GM12891 (cell line): ENCODE measurements around the gene B3GNT2. TPM values are rescaled to one million over a fixed set of nuclear protein-coding genes. Genes with fewer than 3 reads are reported as not detected.
A peak's percentile ranks its signal among the peaks of the same experiment; 100 is the strongest.
"Not testable (repeated sequence)": the region's sequence is repeated elsewhere in the genome, so short reads cannot be mapped to it uniquely, and the experiment has no call there.

Experiments used
- DNase-seq: peaks from one replicate; pipeline ENCODE4 v3.0.0; 2011; ENCODE audit warnings: low spot score; ENCODE audit not compliant: insufficient read length
- FAIRE-seq: peaks from 2 replicates; lab custom pipeline; 2011; peaks lifted over from hg19 to GRCh38; lab: Jason Lieb, UNC
- PAX5 ChIP-seq: IDR thresholded peaks from 2 replicates; pipeline ENCODE4 v1.6.1; 2011; ENCODE audit warnings: low read length, moderate library complexity, mild to moderate bottlenecking; ENCODE audit not compliant: insufficient read depth, severe bottlenecking
- POLR2A ChIP-seq: IDR thresholded peaks from 2 replicates; pipeline ENCODE4 v1.6.1; 2011; ENCODE audit warnings: low read depth, low read length, control low read depth
- POLR2AphosphoS5 ChIP-seq: IDR thresholded peaks from 2 replicates; pipeline ENCODE4 v1.6.1; 2011; ENCODE audit warnings: low read depth, low read length, control low read depth
- POU2F2 ChIP-seq: IDR thresholded peaks from 2 replicates; pipeline ENCODE4 v1.6.1; 2011; ENCODE audit warnings: low read depth, mild to moderate bottlenecking, control low read depth, low read length, moderate library complexity
- SPI1 ChIP-seq: IDR thresholded peaks from 2 replicates; pipeline ENCODE4 v1.6.1; 2011; ENCODE audit warnings: low read depth, low read length, control low read depth
- TAF1 ChIP-seq: IDR thresholded peaks from 2 replicates; pipeline ENCODE4 v1.6.1; 2011; ENCODE audit warnings: low read depth, low read length, control low read depth
- polyA plus RNA-seq: library from polyadenylated mRNA; unstranded; fragments of >200 nt; gene quantifications from one replicate; pipeline ENCODE4 v1.2.1, GENCODE V29; 2012; ENCODE audit warnings: low read depth, missing spikeins, inconsistent platforms; ENCODE audit not compliant: missing spikeins

The B3GNT2 gene
- polyA plus RNA-seq = 47.2 TPM

DNA sequence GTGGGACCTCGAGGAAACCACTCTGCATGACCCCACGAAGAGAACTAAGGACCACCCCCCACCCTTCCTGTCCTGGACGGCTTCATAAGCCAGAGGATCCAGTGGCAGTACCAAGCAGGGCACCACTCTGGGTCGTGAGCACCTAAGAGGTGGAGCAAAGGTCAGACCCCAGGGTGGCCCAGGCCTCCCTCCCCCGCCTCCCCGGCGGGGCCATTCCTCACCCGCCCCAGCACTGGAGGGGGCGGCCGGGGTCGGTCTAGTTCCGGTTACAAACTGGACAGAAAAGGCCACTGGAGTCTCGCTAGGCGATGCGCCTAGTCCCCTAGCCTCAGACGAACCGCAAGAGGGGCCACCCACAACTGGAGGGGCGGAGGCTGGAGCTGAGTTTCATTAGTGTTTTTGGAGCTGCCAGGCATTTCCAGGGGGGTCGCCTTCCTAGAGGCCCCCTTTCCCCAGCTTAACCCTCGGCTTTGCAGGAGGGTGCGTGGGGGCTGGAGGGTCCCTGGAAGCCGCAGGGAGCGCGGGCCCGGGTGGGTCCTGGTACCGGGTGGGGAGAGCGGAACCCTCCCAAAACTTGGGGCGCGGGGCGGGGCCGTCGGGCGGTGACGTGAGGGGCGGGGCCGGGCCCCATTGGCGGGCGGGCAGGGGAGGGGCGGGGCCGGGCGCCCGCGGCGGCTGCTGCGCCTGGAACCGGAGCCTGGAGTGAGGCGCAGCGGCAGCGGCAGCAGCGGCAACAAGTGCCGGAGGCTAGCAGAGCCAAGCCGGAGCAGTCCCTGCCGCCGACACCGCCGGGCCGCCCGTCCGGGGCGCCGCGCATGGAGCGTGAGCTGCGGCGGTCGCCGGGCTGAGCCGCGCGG, at the start of gene B3GNT2:
B3GNT2 (plus strand) TSS at position 695 of the 857 bp plus-strand sequence. CDS start 26,106 bp downstream, outside the sequence.
- TF ChIP-seq TAF1 (peak; percentile 87), POLR2A (peak; percentile 82), POLR2AphosphoS5 (peak; percentile 92), SPI1 (0 out of 2 replicates have a peak, but pooled peaks have one; percentile 5), PAX5 (no peak)
- peak; percentile 77 for FAIRE-seq
- DNase-seq = peak; percentile 79

DNA sequence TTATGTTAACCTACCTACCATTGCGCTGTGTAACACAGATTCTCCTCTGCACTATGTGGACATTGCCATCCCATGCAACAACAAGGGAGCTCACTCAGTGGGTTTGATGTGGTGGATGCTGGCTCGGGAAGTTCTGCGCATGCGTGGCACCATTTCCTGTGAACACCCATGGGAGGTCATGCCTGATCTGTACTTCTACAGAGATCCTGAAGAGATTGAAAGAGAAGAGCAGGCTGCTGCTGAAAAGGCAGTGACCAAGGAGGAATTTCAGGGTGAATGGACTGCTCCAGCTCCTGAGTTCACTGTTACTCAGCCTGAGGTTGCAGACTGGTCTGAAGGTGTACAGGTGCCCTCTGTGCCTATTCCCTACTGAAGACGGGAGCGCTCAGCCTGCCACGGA, 49.1 kb upstream of the B3GNT2 start:
- DNase-seq, FAIRE-seq: not testable (repeated sequence)

DNA sequence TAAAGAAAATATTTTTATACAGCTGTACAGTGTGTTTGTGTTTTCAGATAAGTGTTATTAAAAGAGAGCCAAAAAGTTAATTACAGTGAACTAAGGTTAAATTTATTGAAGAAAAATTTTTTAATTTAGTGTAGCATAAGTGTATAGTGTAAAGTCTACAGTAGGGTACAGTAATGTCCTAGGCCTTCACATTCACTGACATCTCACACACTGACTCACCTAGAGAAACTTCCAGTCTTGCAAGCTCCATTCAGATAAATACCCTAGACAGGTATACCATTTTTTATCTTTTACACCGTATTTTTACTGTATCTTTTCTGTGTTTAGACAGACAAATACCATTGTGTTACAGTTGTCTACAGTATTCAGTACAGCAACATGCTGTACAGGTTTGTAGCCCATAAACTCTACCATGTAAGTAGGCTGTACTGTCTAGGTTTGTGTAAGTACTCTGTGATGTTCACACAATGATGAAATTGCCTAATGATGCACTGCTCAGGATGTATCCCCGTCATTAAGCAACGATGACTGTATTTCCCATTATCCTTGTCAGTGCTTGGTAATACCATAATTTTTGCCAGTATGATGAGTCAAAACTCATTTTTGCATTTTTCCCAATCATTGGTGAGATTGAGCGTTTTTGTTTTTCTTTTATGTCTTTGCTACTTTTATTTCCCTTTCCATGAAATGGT, 48.2 kb upstream of the B3GNT2 start:
- FAIRE-seq = no peak
- no peak for TF ChIP-seq POU2F2
- TF ChIP-seq POLR2AphosphoS5 = no peak
- TF ChIP-seq TAF1 = no peak
- TF ChIP-seq POLR2A = no peak
- TF ChIP-seq PAX5 = no peak
- no peak for TF ChIP-seq SPI1
- no peak for DNase-seq

GRCh38 chr2:62149708-62150107, 46.2 kb upstream of the B3GNT2 start:
- FAIRE-seq (no peak), DNase-seq (no peak)
- no peak for TF ChIP-seq PAX5
- no peak for TF ChIP-seq TAF1
- no peak for TF ChIP-seq POU2F2
- TF ChIP-seq POLR2A = no peak
- no peak for TF ChIP-seq SPI1
- no peak for TF ChIP-seq POLR2AphosphoS5

DNA sequence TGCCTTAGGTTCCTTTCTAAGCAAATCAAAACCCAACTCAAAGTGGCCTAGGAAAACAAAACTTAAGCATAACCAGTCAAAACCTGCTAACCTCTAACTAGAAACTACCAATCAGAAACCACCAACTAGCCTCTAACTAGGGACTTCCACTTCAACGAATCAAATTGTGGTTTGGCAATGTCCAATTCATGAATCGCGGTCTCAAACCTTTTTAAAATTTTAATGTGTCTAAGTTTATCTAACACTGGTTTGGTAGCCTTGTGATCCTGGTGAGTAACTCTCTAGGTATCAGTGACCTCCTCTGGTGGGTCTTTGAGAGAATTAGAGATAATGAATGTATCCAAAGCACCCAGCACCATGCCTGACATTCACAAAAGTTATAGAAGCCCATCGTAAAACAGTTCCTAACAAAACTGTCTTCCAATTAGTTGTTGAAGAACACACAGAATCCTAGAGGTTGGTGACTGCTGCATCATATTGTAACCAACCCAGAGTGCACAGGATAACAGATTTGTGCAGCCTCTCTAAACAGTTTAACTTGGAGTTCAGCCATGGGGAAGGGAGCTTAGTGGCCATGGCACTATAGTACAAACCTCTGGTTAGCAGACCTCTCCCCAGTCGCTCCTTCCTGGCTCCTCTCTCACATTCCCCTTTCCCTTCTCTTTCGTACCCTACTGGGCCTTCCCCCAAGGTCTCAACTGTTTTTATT, 45.2 kb upstream of the B3GNT2 start:
- DNase-seq (no peak), FAIRE-seq (no peak)
- TF ChIP-seq POLR2A (no peak), TAF1 (no peak), SPI1 (no peak), PAX5 (no peak), POU2F2 (no peak), POLR2AphosphoS5 (no peak)

DNA sequence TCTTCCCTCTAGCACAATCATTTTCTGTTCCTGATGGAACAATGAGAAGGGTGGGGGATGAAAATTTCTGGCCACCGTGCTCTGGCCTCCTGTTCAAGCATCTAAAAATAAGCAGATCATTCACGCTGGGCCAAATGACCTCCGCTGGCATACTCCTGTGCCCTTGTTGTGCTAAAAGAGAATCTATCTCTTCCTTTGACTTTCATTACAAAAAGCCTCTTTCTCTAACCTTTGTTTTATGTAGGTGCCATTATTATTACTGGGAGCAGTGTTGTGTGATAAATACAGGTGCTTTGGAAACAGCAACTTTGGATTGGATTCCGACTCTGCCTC, 44.6 kb upstream of the B3GNT2 start:
- no peak for FAIRE-seq
- TF ChIP-seq POLR2A (no peak), POU2F2 (no peak), POLR2AphosphoS5 (no peak), SPI1 (no peak), PAX5 (no peak), TAF1 (no peak)
- no peak for DNase-seq

GRCh38 chr2:62152000-62152399, 43.9 kb upstream of the B3GNT2 start:
- no peak for FAIRE-seq
- TF ChIP-seq TAF1 (no peak), SPI1 (no peak), POU2F2 (no peak), POLR2A (no peak), PAX5 (no peak), POLR2AphosphoS5 (no peak)
- no peak for DNase-seq

DNA sequence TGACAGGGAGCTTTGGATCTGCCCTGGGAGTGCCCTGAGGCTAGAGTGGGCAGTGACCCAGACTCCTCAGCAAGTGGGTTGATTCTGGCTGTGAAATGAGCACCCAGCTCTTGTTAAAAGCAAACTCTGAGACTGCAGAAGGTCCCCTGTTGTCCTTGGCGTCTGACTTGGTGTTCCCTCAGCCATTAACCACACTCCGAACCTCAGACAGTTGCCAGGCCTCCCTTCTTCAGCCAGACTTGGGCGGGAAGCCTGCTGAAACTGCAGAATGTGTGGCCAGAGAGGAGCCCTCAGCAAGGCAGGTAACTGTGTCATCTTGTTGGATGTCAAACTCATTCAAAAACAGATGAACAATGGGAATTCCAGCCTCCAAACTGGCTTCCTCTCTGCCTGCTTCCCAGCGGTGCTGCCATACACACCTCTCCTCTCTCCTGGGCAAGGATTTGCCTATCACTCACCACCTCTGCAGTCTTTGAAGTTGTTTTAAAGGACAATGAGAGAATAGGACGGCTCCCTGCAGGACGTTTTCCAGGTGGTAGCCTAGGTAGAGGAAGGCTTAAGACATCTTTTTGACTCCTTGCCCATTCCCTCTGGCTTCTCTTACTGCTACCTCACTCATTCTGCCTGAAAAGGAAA, 38.9 kb upstream of the B3GNT2 start:
- FAIRE-seq (no peak), DNase-seq (no peak)
- TF ChIP-seq POLR2AphosphoS5 = no peak
- TF ChIP-seq PAX5 = no peak
- TF ChIP-seq TAF1 = no peak
- no peak for TF ChIP-seq POU2F2
- no peak for TF ChIP-seq POLR2A
- TF ChIP-seq SPI1 = no peak

- no peak for DNase-seq
- TF ChIP-seq TAF1 = no peak
- TF ChIP-seq SPI1 = no peak
- TF ChIP-seq PAX5 = no peak
- no peak for TF ChIP-seq POLR2A
- TF ChIP-seq POU2F2 = no peak
- no peak for TF ChIP-seq POLR2AphosphoS5
- FAIRE-seq = no peak
Measured at GRCh38 chr2:62158444-62159121, 37.3 kb upstream of the B3GNT2 start.

GRCh38 chr2:62160691-62161090, 35.2 kb upstream of the B3GNT2 start:
- FAIRE-seq = not testable (repeated sequence)

More at GRCh38 chr2:62160691-62161090, 35.2 kb upstream of the B3GNT2 start:
- DNase-seq = not testable (repeated sequence)
